Measurements from ENCODE around the gene KCNK5.

DNA sequence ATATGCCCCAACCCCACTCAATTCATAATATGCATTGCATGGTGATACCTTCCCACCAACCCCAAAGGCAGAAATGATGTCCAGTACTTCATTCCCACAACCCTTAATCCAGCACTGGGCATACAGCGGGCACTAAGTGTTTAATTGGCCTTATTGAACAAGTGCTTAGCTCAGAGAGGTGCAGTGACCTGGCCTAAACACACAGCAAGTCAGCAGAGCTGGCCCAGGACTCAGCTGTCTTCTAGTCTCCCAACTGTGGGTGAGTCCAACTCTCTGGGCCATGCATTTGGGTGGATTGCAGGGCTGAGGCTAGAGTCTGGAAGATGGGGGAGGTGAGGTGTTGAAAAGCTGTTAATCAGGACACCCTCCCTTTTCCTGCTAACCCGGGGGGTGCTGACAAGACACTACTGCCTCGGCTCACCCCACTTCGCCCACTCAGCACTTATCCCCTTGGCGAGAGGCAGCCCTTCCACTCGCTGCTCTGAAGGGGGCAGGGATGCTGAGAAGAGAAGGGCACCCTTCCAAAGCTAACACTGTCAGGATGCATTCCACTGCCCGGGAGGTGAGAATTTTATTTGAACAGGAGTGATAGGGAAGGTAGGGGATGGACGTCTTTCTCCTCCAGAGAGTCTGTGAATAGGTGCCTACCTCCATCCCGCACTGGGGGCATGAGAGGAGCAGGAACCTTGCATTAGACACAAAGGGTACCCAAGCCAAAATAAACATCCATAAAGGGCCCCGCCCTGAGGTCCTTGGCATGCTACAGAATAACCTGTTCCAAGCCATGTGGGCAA, 14.2 kb downstream of the KCNK5 start:
- no peak for TF ChIP-seq CTCF (IDR thresholded peaks at IDR 0.05)
- TF ChIP-seq POLR2A (IDR thresholded peaks at IDR 0.05) = no peak
